GM21381 (cell line): Measurements from ENCODE around the gene SLC4A2.
"Not testable (repeated sequence)": the region's sequence is repeated elsewhere in the genome, so short reads cannot be mapped to it uniquely, and the experiment has no call there.

Experiments used
- ATAC-seq: cut with Tn5 transposase; IDR thresholded peaks from one replicate; pipeline ENCODE4 v1.9.1; 2021; ENCODE audit warnings: mild to moderate bottlenecking, moderate library complexity; ENCODE audit not compliant: unreplicated experiment

SLC4A2 gene, protein sequence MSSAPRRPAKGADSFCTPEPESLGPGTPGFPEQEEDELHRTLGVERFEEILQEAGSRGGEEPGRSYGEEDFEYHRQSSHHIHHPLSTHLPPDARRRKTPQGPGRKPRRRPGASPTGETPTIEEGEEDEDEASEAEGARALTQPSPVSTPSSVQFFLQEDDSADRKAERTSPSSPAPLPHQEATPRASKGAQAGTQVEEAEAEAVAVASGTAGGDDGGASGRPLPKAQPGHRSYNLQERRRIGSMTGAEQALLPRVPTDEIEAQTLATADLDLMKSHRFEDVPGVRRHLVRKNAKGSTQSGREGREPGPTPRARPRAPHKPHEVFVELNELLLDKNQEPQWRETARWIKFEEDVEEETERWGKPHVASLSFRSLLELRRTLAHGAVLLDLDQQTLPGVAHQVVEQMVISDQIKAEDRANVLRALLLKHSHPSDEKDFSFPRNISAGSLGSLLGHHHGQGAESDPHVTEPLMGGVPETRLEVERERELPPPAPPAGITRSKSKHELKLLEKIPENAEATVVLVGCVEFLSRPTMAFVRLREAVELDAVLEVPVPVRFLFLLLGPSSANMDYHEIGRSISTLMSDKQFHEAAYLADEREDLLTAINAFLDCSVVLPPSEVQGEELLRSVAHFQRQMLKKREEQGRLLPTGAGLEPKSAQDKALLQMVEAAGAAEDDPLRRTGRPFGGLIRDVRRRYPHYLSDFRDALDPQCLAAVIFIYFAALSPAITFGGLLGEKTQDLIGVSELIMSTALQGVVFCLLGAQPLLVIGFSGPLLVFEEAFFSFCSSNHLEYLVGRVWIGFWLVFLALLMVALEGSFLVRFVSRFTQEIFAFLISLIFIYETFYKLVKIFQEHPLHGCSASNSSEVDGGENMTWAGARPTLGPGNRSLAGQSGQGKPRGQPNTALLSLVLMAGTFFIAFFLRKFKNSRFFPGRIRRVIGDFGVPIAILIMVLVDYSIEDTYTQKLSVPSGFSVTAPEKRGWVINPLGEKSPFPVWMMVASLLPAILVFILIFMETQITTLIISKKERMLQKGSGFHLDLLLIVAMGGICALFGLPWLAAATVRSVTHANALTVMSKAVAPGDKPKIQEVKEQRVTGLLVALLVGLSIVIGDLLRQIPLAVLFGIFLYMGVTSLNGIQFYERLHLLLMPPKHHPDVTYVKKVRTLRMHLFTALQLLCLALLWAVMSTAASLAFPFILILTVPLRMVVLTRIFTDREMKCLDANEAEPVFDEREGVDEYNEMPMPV

DNA sequence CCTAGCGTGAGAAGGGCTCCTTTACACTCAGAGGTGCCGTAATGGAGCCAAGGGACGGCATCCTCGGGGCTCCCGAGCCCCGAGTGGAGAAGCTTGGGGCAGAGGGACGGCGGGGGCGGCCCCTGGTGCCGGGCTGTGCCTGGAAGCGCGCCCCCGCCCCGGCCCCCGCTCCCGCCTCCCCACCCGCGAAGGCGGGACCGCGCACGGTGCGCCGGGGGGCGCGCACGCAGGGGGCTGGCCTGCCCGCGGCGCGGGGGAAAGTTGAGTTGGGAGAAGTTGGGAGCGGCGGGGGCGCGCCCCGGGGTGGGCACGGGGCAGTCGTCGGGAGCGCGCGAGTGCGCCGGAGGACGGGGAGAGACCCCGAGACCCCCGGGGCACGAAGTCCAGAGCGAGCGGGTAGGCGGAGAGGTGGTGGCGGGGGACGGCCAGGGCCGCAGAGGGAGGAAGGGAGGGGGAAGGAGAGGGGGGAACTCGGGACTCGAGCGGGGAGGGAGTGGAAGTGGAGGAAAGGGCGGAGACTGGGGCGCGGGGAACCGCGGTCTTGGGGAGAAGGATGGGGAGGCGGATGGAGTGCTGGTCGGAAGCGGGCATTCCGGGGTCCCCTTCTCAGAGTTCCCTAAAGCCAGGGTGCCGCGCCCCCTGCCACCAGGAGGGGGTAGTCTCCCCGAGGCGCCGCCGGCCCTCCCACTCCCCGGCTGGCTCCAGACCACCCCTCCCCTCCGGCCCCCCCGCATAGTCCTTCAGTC lies at the start of gene SLC4A2:
Gene SLC4A2 (plus strand): TSS at position 223 of the 746 bp plus-strand sequence. CDS start 2,399 bp downstream, outside the sequence.
- ATAC-seq: peak; percentile 43

DNA sequence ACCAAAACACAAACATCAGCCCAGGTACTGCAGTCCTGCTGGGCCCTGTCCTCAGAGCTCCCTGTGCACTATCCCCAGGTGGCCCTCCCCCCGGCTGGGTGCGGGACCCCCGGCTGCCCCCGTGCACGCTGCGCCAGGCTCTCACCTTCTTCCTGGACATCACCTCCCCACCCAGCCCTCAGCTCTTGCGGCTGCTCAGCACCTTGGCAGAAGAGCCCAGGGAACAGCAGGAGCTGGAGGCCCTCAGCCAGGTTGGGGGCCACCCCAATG lies 49.4 kb upstream of the SLC4A2 start:
- ATAC-seq: no peak

DNA sequence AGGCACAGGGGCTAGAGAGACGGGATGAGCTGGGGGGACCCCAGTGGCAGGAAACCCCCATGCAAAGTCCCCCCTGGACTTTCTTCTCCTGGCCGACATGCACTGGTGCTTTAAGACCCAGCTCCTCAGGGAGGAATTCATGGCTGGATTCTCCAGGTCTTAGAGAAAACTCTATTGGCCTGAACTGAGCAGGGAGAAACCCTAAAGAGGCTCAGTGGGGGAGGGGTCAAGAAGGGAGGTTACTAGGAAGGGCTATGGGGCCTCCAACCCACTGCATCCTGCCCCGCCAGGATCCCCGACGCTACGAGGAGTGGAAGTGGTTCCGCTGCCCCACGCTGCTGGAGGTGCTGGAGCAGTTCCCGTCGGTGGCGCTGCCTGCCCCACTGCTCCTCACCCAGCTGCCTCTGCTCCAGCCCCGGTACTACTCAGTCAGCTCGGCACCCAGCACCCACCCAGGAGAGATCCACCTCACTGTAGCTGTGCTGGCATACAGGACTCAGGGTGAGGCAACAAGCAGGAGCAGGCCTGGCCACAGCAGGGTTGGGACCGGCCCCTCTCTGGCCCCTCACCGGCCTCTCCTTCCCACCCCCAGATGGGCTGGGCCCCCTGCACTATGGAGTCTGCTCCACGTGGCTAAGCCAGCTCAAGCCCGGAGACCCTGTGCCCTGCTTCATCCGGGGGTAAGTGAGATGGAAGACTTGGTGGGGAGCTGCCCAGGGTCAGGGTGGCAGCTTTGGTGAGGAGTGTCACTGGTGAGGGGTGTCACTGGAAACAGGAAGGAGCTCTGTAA lies 48.9 kb upstream of the SLC4A2 start:
- ATAC-seq: no peak

DNA sequence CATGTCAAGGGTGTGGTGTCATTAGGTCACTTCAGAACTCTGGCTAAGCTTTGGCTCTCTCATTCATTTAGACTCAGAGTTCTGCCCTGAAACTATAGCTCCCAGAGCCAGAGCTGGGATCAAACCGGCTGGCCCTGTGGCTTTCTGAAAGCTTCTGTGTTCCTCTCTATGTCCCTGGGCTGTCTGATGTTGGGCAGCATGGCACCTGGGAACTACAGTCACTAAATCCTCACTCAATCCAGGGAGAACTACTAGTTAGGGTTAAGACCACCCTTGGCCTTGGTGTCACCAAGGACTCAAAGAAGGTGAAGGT lies 48.3 kb upstream of the SLC4A2 start:
- ATAC-seq: no peak

DNA sequence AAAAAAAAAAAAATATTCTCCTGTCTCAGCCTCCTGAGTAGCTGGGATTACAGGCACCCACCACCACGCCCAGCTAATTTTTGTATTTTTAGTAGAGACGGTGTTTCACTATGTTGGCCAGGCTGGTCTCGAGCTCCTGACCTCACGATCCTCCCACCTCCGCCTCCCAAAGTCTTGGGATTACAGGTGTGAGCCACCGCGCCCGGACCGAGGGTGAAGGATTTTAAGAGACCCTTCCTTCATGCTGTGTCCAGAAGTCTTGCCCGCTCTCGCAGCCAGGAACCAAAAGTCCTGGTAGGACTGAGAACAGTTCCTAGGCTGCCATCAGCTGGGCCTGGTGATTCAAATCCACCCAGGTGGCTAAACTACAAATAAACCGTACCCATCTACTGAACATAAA lies 47.8 kb upstream of the SLC4A2 start:
- ATAC-seq: not testable (repeated sequence)

- no peak for ATAC-seq
These were observed 47.2 kb upstream of the SLC4A2 start for GRCh38 chr7:151012031-151012692.

DNA sequence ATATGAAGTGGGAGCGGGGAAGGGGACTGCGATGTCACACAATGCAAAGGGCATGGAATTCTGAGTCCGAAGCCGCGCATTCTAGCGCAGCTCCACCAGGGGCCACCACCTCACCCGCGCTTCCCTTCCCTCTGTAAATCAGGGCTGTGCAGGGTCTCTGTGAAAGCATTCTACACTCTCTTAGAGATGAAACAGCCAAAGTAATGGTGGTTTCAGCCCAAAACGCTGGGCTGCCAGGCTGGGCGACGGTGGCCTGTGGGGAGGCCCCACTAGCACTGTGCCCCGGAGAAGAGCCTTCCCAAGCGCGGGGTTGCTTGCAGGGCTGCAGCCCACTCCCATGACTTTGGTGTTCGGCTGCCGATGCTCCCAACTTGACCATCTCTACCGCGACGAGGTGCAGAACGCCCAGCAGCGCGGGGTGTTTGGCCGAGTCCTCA lies 46.5 kb upstream of the SLC4A2 start:
- no peak for ATAC-seq

GRCh38 chr7:151013356-151013732 lies 46.0 kb upstream of the SLC4A2 start:
- ATAC-seq: no peak

DNA sequence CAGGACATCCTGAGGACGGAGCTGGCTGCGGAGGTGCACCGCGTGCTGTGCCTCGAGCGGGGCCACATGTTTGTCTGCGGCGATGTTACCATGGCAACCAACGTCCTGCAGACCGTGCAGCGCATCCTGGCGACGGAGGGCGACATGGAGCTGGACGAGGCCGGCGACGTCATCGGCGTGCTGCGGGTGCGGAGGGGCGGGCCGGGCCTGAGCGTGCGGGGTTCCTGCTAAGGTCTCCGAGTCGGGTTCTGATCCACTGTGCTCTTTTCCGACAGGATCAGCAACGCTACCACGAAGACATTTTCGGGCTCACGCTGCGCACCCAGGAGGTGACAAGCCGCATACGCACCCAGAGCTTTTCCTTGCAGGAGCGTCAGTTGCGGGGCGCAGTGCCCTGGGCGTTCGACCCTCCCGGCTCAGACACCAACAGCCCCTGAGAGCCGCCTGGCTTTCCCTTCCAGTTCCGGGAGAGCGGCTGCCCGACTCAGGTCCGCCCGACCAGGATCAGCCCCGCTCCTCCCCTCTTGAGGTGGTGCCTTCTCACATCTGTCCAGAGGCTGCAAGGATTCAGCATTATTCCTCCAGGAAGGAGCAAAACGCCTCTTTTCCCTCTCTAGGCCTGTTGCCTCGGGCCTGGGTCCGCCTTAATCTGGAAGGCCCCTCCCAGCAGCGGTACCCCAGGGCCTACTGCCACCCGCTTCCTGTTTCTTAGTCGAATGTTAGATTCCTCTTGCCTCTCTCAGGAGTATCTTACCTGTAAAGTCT lies 45.5 kb upstream of the SLC4A2 start:
- no peak for ATAC-seq

DNA sequence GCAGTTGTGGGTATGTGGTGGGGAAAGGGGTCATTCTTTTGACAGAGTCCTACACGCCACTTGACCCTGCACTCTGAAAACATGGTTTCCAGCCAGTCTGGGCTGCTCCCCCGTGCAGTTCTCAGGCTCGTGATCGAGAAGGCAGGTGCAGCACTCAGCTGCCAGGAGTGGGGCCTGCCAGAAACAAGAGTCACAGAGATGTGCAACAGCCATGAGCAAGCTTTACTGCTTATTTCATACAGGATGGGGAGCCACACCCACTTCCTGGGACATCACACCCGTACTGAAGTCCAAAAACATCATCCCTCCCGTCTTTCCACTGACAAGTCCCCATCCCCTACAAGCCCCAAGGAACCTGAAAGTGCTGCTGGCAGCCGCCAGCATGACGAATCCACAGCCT lies 44.4 kb upstream of the SLC4A2 start:
- ATAC-seq: no peak

- no peak for ATAC-seq
These were observed 43.4 kb upstream of the SLC4A2 start for GRCh38 chr7:151015967-151016366.

GRCh38 chr7:151016505-151016904 lies 42.9 kb upstream of the SLC4A2 start:
- no peak for ATAC-seq

- ATAC-seq: no peak
These were observed 42.4 kb upstream of the SLC4A2 start for GRCh38 chr7:151016942-151017341.

- no peak for ATAC-seq
These were observed 41.9 kb upstream of the SLC4A2 start for GRCh38 chr7:151017370-151017952.

GRCh38 chr7:151017953-151018420 lies 41.4 kb upstream of the SLC4A2 start:
- no peak for ATAC-seq

DNA sequence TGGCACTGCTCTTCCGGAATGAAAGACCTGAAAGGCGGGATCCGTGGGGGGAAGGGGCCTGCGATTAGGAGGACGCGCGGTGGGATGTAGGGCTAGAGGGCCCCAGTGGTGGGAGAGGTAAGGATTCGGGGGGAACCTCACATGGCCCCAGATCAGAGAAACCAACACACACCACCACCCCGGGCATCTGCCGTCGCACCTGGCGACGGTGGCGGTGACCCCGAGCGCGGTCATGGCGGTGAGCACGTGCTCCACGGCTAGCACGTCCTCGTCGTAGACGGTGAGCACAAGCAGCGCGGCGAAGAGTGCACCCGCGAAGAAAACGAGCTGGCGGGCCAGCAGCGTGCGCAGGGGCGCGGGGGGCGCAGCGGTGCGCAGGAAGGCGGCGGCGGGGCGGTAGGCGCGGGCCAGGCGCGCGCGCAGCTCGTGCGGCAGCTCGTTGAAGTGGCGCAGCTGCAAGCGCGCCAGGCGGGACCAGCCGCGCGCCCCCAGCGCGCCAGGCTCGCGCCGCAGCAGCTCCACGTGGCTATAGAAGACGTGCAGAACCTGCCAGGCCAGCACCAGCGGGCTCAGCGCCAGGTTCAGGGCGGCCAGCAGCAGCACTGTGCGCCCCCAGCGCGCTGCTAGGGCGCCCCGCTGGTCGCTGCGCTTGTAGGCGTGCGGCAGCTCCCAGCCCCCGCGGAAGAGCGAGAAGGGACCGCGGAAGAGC lies 40.8 kb upstream of the SLC4A2 start:
- no peak for ATAC-seq

GRCh38 chr7:151019130-151019447 lies 40.3 kb upstream of the SLC4A2 start:
- ATAC-seq: no peak

- ATAC-seq: no peak
These were observed 39.2 kb upstream of the SLC4A2 start for GRCh38 chr7:151020231-151020630.
